ENCODE results near the gene TFF1. TPM values are rescaled to one million over a fixed set of nuclear protein-coding genes. Genes with fewer than 3 reads are reported as not detected.

Gene TFF1
- total RNA-seq, 1 experiment from 2014 or later = 2.2 TPM

DNA sequence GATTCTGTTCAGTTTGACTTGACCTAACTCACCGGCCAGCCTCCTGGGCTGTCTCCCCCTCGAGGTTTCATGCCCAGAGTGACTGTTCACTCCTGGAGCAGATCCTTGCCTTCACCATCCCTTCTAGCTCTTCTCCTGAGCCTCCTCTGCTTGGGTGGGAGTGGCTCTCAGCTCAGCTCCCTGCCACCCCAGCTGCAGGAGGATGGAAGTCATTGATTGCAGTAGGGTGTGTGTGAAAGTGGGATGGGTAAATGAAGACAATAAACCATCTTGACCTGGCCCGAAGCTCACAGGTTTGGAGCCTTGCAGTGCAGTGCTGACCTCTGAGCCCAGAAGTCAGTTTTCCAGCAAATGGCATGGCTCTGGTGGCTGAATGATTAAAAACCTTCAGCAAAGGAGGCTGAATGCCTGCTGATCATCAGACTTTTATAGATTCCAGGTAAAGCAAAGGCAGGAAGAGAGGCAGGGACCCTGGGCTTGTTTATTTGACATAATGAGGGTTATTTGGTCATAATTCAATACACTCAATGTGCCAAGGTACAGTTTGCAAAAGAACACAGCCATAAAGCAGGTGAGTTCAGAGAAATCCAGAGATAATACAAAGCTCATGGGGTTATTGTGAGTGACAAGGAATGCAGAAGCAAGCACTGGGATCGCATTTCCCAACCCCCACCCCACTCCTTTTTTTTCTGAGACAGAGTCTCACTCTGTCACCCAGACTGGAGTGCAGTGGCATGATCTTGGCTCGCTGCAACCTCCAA, 33.6 kb downstream of the TFF1 start:
- ChIA-PET POLR2A (ENCODE audit: unreplicated experiment) (no interaction called here), CTCF (no interaction called here)
- no peaks in the 10 kb centered on the region for H3K27me3 ChIP-seq (ENCODE audit: insufficient read depth, low read depth)
- no peaks in the 10 kb centered on the region for H3K9me2 ChIP-seq (ENCODE audit: insufficient read depth)
- BruUV-seq (replicated peaks) = no TSS peak
- TF ChIP-seq EZH2 (IDR thresholded peaks at IDR 0.05; ENCODE audit: low read depth) (no peak), CTCF (conservative IDR thresholded peaks at IDR 0.05) (no peak)
- H3K9me3 ChIP-seq (ENCODE audit: insufficient read depth, low read depth) = no peaks in the 10 kb centered on the region
- no peaks in the 10 kb centered on the region for H3K36me3 ChIP-seq (ENCODE audit: low read depth)
- DNase-seq = no peak
- no peak overlapping the region for H3K27ac ChIP-seq
- H3F3A ChIP-seq (ENCODE audit: insufficient read depth, low read depth) = no peaks in the 10 kb centered on the region
- H3K79me2 ChIP-seq (ENCODE audit: low read depth) = no peaks in the 10 kb centered on the region
- no peaks in the 10 kb centered on the region for H3K4me1 ChIP-seq (replicated peaks; ENCODE audit: insufficient read depth)
- no peak overlapping the region for H3K4me3 ChIP-seq
- no peaks in the 10 kb centered on the region for H4K20me1 ChIP-seq (ENCODE audit: insufficient read depth)
- H3K4me2 ChIP-seq = no peak overlapping the region
- intact Hi-C loops (cut with micrococcal nuclease; ENCODE audit: unreplicated experiment) = no loop called here
- no peak overlapping the region for H2AFZ ChIP-seq

DNA sequence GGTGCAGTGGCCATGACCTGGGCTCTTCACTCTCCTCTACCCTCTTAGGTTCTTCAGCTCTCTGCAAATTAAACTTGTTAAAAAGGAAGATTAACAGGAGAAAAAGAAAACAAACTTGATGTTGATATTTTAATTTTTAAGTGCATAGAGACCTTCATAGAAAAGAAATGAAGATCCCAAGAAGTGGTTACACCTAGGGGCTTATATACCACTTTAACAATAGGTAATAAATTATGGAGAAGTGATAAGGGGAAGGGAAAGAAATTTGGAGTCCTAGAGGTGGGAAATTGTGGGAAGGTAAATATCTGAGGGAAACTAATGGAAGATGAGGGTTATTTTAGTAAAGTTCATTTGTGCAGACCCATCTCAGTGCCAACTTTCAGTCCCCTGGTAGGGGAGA, 34.7 kb downstream of the TFF1 start:
- Histone ChIP-seq H4K20me1 (ENCODE audit: insufficient read depth) (no peaks in the 10 kb centered on the region), H3K9me3 (ENCODE audit: insufficient read depth, low read depth) (no peaks in the 10 kb centered on the region), H3K27me3 (ENCODE audit: insufficient read depth, low read depth) (no peaks in the 10 kb centered on the region), H2AFZ (no peak overlapping the region), H3K9me2 (ENCODE audit: insufficient read depth) (no peaks in the 10 kb centered on the region), H3K4me3 (no peak overlapping the region), H3K4me2 (no peak overlapping the region), H3K79me2 (ENCODE audit: low read depth) (no peaks in the 10 kb centered on the region), H3K36me3 (ENCODE audit: low read depth) (no peaks in the 10 kb centered on the region), H3K27ac (no peak overlapping the region), H3F3A (ENCODE audit: insufficient read depth, low read depth) (no peaks in the 10 kb centered on the region), H3K4me1 (replicated peaks; ENCODE audit: insufficient read depth) (no peaks in the 10 kb centered on the region)
- no peak for DNase-seq
- intact Hi-C loops (cut with micrococcal nuclease; ENCODE audit: unreplicated experiment) = no loop called here
- ChIA-PET CTCF (no interaction called here), POLR2A (ENCODE audit: unreplicated experiment) (no interaction called here)
- TF ChIP-seq CTCF (conservative IDR thresholded peaks at IDR 0.05) (no peak), EZH2 (IDR thresholded peaks at IDR 0.05; ENCODE audit: low read depth) (no peak)
- no TSS peak for BruUV-seq (replicated peaks)

DNA sequence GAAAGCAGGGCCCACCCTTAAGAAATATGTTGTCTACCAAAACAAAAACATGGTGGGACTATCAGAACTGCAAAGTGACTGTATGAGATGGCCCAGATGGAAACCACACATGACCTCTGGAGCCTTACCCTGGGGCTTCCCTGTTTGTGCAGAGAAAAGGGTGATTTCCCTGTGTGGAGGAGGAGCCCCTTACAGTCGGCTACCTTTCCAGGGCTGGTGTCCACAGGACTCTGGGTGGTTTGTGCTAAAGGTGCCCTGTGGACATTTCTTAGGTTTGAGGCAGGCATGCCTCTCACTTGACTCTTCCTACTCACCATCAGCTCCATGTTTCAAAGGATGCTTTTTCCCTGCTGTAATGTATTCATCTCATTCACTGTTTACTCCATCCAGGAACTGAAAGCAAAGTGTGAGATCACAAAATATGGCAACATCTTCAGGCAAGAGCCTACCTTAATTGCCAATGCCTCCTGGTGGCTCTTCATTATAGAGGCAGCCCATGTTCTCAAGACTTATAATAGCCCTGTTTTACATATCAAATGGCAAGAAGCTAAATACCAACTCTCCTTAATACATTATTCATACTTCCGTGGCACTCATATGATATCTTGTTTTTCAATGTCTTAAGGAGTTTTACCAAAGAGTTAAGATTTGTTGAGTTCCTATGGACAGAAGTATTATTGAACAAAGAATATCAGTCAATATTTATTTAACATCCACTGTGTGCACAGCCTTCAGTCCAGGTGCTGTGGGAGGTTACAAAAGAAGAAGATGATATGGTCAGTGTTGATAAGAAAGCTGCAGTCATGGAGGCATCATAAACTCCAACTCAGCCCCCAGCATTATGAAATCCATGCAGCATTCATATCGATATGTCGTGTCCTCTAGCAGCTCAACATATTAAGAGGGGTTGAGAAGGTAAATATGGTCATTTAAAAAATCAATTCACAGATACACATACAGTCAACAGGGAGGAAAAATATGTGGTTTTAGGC, 35.7 kb downstream of the TFF1 start:
- ChIA-PET POLR2A (ENCODE audit: unreplicated experiment) (interaction anchor here (0.6 kb wide), 1 partner anchor 266 kb away, joined by 3 read pairs; no protein-coding TSS in a partner anchor), CTCF (no interaction called here)
- H3K4me3 ChIP-seq = no peak overlapping the region
- no peaks in the 10 kb centered on the region for H3K9me3 ChIP-seq (ENCODE audit: insufficient read depth, low read depth)
- H3K4me1 ChIP-seq (replicated peaks; ENCODE audit: insufficient read depth) = no peaks in the 10 kb centered on the region
- H3K27ac ChIP-seq = no peak overlapping the region
- H2AFZ ChIP-seq = no peak overlapping the region
- H3K9me2 ChIP-seq (ENCODE audit: insufficient read depth) = no peaks in the 10 kb centered on the region
- H3K79me2 ChIP-seq (ENCODE audit: low read depth) = no peaks in the 10 kb centered on the region
- no peak overlapping the region for H3K4me2 ChIP-seq
- H4K20me1 ChIP-seq (ENCODE audit: insufficient read depth) = no peaks in the 10 kb centered on the region
- intact Hi-C loops (cut with micrococcal nuclease; ENCODE audit: unreplicated experiment) = no loop called here
- H3K27me3 ChIP-seq (ENCODE audit: insufficient read depth, low read depth) = no peaks in the 10 kb centered on the region
- no TSS peak for BruUV-seq (replicated peaks)
- H3K36me3 ChIP-seq (ENCODE audit: low read depth) = no peaks in the 10 kb centered on the region
- DNase-seq = no peak
- H3F3A ChIP-seq (ENCODE audit: insufficient read depth, low read depth) = no peaks in the 10 kb centered on the region
- no peak for TF ChIP-seq EZH2 (IDR thresholded peaks at IDR 0.05; ENCODE audit: low read depth)
- TF ChIP-seq CTCF (conservative IDR thresholded peaks at IDR 0.05) = no peak
